ENCODE data around the gene RXRG. TPM values are rescaled to one million over a fixed set of nuclear protein-coding genes. Genes with fewer than 3 reads are reported as not detected.

Gene RXRG
- total and polyA plus RNA-seq, 2 experiments from 2014 or later: 0.07 to 1.5 TPM

GRCh38 chr1:165474196-165474595 is 29.3 kb upstream of the RXRG start:
- Histone ChIP-seq H3K9me2 (replicated peaks; ENCODE audit: insufficient read depth) (no peaks in the 10 kb centered on the region), H3K79me2 (no peaks in the 10 kb centered on the region), H3K27me3 (no peaks in the 10 kb centered on the region), H4K20me1 (ENCODE audit: insufficient read depth, poor library complexity, severe bottlenecking) (no peaks in the 10 kb centered on the region), H3K9me3 (ENCODE audit: low read depth) (no peaks in the 10 kb centered on the region), H3K27ac (no peak overlapping the region), H3K4me1 (ENCODE audit: insufficient read depth) (no peaks in the 10 kb centered on the region), H3K36me3 (replicated peaks; ENCODE audit: insufficient read depth, low read depth) (no peaks in the 10 kb centered on the region), H2AFZ (no peak overlapping the region), H3K4me2 (no peak overlapping the region), H3K4me3 (no peak overlapping the region)
- no peak for TF ChIP-seq CTCF (IDR thresholded peaks at IDR 0.05; ENCODE audit: poor library complexity)
- no peak for TF ChIP-seq EZH2phosphoT487 (IDR thresholded peaks at IDR 0.05; ENCODE audit: low read depth, severe bottlenecking, unreplicated experiment)
- no peak for TF ChIP-seq EZH2 (IDR thresholded peaks at IDR 0.05; ENCODE audit: borderline replicate concordance)
- DNase-seq (ENCODE audit: low spot score): no peak
- WGBS (ENCODE audit: low lambda C conversion rate, missing lambda C conversion rate): 95% methylated on average over 2 of the region's 2 CpGs

GRCh38 chr1:165473081-165473480 is 28.2 kb upstream of the RXRG start:
- Histone ChIP-seq H3K27ac (no peak overlapping the region), H3K27me3 (no peaks in the 10 kb centered on the region), H3K36me3 (replicated peaks; ENCODE audit: insufficient read depth, low read depth) (no peaks in the 10 kb centered on the region), H3K79me2 (no peaks in the 10 kb centered on the region), H3K9me3 (ENCODE audit: low read depth) (no peaks in the 10 kb centered on the region), H3K9me2 (replicated peaks; ENCODE audit: insufficient read depth) (no peaks in the 10 kb centered on the region), H3K4me2 (no peak overlapping the region), H4K20me1 (ENCODE audit: insufficient read depth, poor library complexity, severe bottlenecking) (no peaks in the 10 kb centered on the region), H2AFZ (no peak overlapping the region), H3K4me1 (ENCODE audit: insufficient read depth) (no peaks in the 10 kb centered on the region), H3K4me3 (no peak overlapping the region)
- no peak for DNase-seq (ENCODE audit: low spot score)
- no peak for TF ChIP-seq CTCF (IDR thresholded peaks at IDR 0.05; ENCODE audit: poor library complexity)
- no peak for TF ChIP-seq EZH2phosphoT487 (IDR thresholded peaks at IDR 0.05; ENCODE audit: low read depth, severe bottlenecking, unreplicated experiment)
- TF ChIP-seq EZH2 (IDR thresholded peaks at IDR 0.05; ENCODE audit: borderline replicate concordance): no peak
- WGBS (ENCODE audit: low lambda C conversion rate, missing lambda C conversion rate): 89% methylated on average over 4 of the region's 4 CpGs

GRCh38 chr1:165468726-165469249 is 23.9 kb upstream of the RXRG start:
- no peaks in the 10 kb centered on the region for H3K79me2 ChIP-seq
- H4K20me1 ChIP-seq (ENCODE audit: insufficient read depth, poor library complexity, severe bottlenecking): no peaks in the 10 kb centered on the region
- H3K4me1 ChIP-seq (ENCODE audit: insufficient read depth): no peaks in the 10 kb centered on the region
- no peaks in the 10 kb centered on the region for H3K9me2 ChIP-seq (replicated peaks; ENCODE audit: insufficient read depth)
- no peaks in the 10 kb centered on the region for H3K27me3 ChIP-seq
- no peaks in the 10 kb centered on the region for H3K36me3 ChIP-seq (replicated peaks; ENCODE audit: insufficient read depth, low read depth)
- H2AFZ ChIP-seq: no peak overlapping the region
- H3K27ac ChIP-seq: no peak overlapping the region
- H3K9me3 ChIP-seq (ENCODE audit: low read depth): no peaks in the 10 kb centered on the region
- TF ChIP-seq EZH2 (IDR thresholded peaks at IDR 0.05; ENCODE audit: borderline replicate concordance): no peak
- TF ChIP-seq CTCF (IDR thresholded peaks at IDR 0.05; ENCODE audit: poor library complexity): no peak
- TF ChIP-seq EZH2phosphoT487 (IDR thresholded peaks at IDR 0.05; ENCODE audit: low read depth, severe bottlenecking, unreplicated experiment): no peak
- DNase-seq (ENCODE audit: low spot score): no peak
- no peak overlapping the region for H3K4me3 ChIP-seq
- no peak overlapping the region for H3K4me2 ChIP-seq
- WGBS (ENCODE audit: low lambda C conversion rate, missing lambda C conversion rate): 86% methylated on average over 6 of the region's 6 CpGs

- Histone ChIP-seq H3K36me3 (replicated peaks; ENCODE audit: insufficient read depth, low read depth) (no peaks in the 10 kb centered on the region), H3K27me3 (no peaks in the 10 kb centered on the region)
Observed at GRCh38 chr1:165468253-165468652, 23.3 kb upstream of the RXRG start.

More at GRCh38 chr1:165468253-165468652, 23.3 kb upstream of the RXRG start:
- Histone ChIP-seq H3K9me2 (replicated peaks; ENCODE audit: insufficient read depth) (no peaks in the 10 kb centered on the region), H3K4me2 (no peak overlapping the region), H3K4me3 (no peak overlapping the region), H3K9me3 (ENCODE audit: low read depth) (no peaks in the 10 kb centered on the region), H3K27ac (no peak overlapping the region), H2AFZ (no peak overlapping the region), H3K79me2 (no peaks in the 10 kb centered on the region), H3K4me1 (ENCODE audit: insufficient read depth) (no peaks in the 10 kb centered on the region), H4K20me1 (ENCODE audit: insufficient read depth, poor library complexity, severe bottlenecking) (no peaks in the 10 kb centered on the region)
- WGBS (ENCODE audit: low lambda C conversion rate, missing lambda C conversion rate): 65% methylated on average over 2 of the region's 2 CpGs
- TF ChIP-seq EZH2phosphoT487 (IDR thresholded peaks at IDR 0.05; ENCODE audit: low read depth, severe bottlenecking, unreplicated experiment) (no peak), CTCF (IDR thresholded peaks at IDR 0.05; ENCODE audit: poor library complexity) (no peak), EZH2 (IDR thresholded peaks at IDR 0.05; ENCODE audit: borderline replicate concordance) (no peak)
- no peak for DNase-seq (ENCODE audit: low spot score)

Data from hepatocyte (in vitro differentiated cells).